Measurements from ENCODE around the gene GLIPR2. TPM values are rescaled to one million over a fixed set of nuclear protein-coding genes. Genes with fewer than 3 reads are reported as not detected.
A peak's percentile ranks its signal among the peaks of the same experiment; 100 is the strongest.

GLIPR2 gene
- total and polyA plus RNA-seq, 10 donors = 25.2 to 72.1 (median 37.0) TPM

- H3K27me3 ChIP-seq (replicated peaks in 1 of 7) = no peaks in the 10 kb centered on the region
- no peak for DNase-seq
- intact Hi-C loops (cut with DNase I; ENCODE audit: low total_unique reads) = loop anchor here (2.0 kb wide), 1 partner anchor 67 kb away; the partner anchor contains the start of gene CCIN
- H3K9me3 ChIP-seq = no peaks in the 10 kb centered on the region
- peaks cover 0 to 9% (median 6%) of the 10 kb centered on the region in 6 donors for H3K4me1 ChIP-seq
- TF ChIP-seq POLR2AphosphoS5 (IDR thresholded peaks at IDR 0.05) = no peak
- TF ChIP-seq CTCF (IDR thresholded peaks at IDR 0.05 in 8 of 11, conservative IDR thresholded peaks at IDR 0.05 in 3 of 11) = no peak
- no peak for TF ChIP-seq POLR2A (IDR thresholded peaks at IDR 0.05)
- no peak overlapping the region for H3K4me3 ChIP-seq
- H3K27ac ChIP-seq = no peak overlapping the region
- H3K36me3 ChIP-seq = peaks cover 0 to 6% (median 0%) of the 10 kb centered on the region in 6 donors
- 77 to 93% (median 92%) methylated on average over 4 of the region's 4 CpGs for WGBS, 5 donors
Observed at GRCh38 chr9:36101916-36102741, 34.4 kb upstream of the GLIPR2 start.

GRCh38 chr9:36102742-36103495, 33.6 kb upstream of the GLIPR2 start:
- Histone ChIP-seq H3K4me1 (peaks cover 0 to 9% (median 6%) of the 10 kb centered on the region in 6 donors), H3K27me3 (replicated peaks in 1 of 7) (no peaks in the 10 kb centered on the region), H3K36me3 (peaks cover 0 to 6% (median 0%) of the 10 kb centered on the region in 6 donors), H3K27ac (peak overlapping the region in 2 of 8 donors; percentile 5 to 24), H3K9me3 (no peaks in the 10 kb centered on the region), H3K4me3 (no peak overlapping the region)
- TF ChIP-seq POLR2AphosphoS5 (IDR thresholded peaks at IDR 0.05) = peak in 1 of 3 donors; percentile 50
- TF ChIP-seq POLR2A (IDR thresholded peaks at IDR 0.05) = no peak
- peak; percentile 71 to 92 (median 86) for TF ChIP-seq CTCF (IDR thresholded peaks at IDR 0.05 in 8 of 11, conservative IDR thresholded peaks at IDR 0.05 in 3 of 11)
- WGBS, 5 donors = 78 to 90% (median 80%) methylated on average over 9 to 10 of the region's 10 CpGs
- peak; percentile 96 for DNase-seq
- intact Hi-C loops (cut with DNase I; ENCODE audit: low total_unique reads) = loop anchor here (2.0 kb wide), 1 partner anchor 66 kb away; the partner anchor contains the start of gene CCIN

GRCh38 chr9:36109071-36109470, 27.5 kb upstream of the GLIPR2 start:
- Histone ChIP-seq H3K27ac (no peak overlapping the region), H3K4me3 (no peak overlapping the region), H3K9me3 (no peaks in the 10 kb centered on the region), H3K36me3 (peaks cover 0 to 43% (median 5%) of the 10 kb centered on the region in 6 donors), H3K4me1 (no peaks in the 10 kb centered on the region), H3K27me3 (replicated peaks in 1 of 7) (no peaks in the 10 kb centered on the region)
- DNase-seq = no peak
- 87 to 100% (median 92%) methylated on average over 2 of the region's 2 CpGs for WGBS, 5 donors
- intact Hi-C loops (cut with DNase I; ENCODE audit: low total_unique reads) = no loop called here
- TF ChIP-seq POLR2A (IDR thresholded peaks at IDR 0.05) (no peak), CTCF (IDR thresholded peaks at IDR 0.05 in 8 of 11, conservative IDR thresholded peaks at IDR 0.05 in 3 of 11) (no peak), POLR2AphosphoS5 (IDR thresholded peaks at IDR 0.05) (no peak)
